ELR (cell line): Measurements from ENCODE around the gene RABGAP1L.
"Not testable (repeated sequence)": the region's sequence is repeated elsewhere in the genome, so short reads cannot be mapped to it uniquely, and the experiment has no call there.

Source experiments
- DNase-seq: peaks from one replicate; pipeline ENCODE4 v3.0.0-alpha.2; 2015; ENCODE audit warnings: low read depth

Gene RABGAP1L

DNA sequence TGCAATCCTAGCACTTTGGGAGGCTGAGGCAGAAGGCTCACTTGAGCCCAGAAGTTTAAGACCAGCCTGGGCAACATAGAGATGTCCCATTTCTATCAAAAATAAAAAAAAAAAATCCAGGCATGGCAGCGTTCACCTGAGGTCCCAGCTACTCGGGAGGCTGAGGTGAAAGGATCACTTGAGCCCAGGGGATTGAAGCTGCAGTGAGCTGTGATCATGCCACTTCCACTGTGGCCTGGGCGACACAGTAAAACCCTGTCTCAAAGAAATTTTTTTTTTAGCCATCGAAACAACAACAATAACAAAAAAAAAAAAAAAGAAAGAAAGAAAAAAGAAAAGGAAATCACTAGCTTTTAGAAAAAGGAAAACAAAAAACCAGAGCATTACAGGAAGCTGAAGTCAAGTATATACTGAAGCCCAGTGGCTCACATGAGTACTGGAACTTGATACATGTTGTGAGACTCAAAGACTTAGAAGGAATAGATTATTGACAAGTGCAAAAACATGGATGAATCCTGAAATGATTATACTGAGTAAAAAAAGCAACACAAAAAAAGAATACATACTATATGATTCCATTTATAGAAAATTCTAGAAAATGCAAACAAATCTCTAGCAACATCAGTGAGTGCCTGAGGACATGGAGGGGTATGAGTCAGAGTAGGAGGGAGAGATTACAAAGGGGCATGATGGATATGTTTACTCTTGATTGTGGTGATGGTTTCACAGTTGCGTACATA is 6.1 kb upstream of the RABGAP1L start:
- peak; percentile 67 for DNase-seq

- DNase-seq, result no peak
Measured at GRCh38 chr1:174153825-174154107, 5.6 kb upstream of the RABGAP1L start.

DNA sequence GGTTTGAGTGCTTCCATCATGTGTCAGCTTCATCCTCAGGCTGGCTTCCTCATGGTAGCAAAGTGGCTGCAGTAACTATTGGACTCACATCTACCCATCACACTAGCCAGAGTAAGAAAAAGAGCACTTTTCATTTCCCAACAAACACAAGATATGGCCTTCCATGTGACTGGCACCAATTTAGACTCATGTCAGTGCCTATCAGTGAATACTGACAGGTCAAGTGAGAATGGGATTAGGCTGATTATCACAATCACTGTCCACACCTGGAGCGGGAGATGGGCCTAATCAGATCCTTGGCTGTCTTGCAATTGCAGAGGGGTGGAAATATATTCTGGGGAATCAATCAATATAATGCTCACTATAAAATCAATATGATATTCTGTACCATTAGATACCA is 2.9 kb upstream of the RABGAP1L start:
- DNase-seq, result no peak

- DNase-seq, result peak; percentile 11
Measured at GRCh38 chr1:174157157-174157806, 2.0 kb upstream of the RABGAP1L start.

- no peak for DNase-seq
Measured at GRCh38 chr1:174158767-174159251, 511 bp upstream of the RABGAP1L start.

DNA sequence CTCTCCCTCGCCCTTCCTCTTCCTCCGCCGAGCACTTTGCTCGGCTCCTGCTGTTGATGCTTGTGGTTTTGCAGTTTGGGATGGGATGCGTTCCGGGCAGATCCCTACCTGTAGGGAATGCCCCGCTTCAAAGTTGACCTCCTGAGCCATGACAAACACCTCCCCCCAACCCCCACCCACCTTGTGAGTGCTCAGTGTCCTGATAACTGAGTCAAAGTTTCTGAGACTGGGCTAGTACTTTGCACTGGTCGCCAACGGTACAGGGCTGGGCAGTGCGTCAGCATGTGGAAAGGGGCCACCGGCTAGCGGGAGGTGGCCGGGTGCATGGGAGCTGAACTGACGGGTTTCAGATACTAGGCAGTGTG is 771 bp downstream of the RABGAP1L start:
- DNase-seq, result peak; percentile 70

DNA sequence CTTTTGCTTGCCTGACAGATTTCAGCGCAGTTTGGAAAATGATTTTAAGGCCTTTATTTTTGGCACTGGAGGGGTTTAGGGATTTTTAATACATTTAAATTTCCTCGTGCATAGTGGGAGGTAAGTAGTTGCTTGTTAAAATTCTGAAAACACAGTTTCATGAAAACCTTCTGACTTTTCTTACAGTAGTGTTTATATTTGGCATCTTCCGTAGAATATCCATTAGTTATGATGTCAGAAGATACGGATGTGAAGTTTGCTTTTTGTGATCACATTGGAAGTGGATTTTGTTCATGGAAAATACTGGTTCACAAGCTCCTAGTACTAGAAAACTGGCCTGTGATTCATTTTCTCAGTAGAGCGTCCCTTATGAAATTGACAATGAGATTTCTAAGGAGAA is 1.3 kb downstream of the RABGAP1L start:
- no peak for DNase-seq

- DNase-seq, result no peak
Measured at GRCh38 chr1:174161813-174162212, 2.5 kb downstream of the RABGAP1L start.

GRCh38 chr1:174164826-174165225 is 5.5 kb downstream of the RABGAP1L start:
- no peak for DNase-seq

DNA sequence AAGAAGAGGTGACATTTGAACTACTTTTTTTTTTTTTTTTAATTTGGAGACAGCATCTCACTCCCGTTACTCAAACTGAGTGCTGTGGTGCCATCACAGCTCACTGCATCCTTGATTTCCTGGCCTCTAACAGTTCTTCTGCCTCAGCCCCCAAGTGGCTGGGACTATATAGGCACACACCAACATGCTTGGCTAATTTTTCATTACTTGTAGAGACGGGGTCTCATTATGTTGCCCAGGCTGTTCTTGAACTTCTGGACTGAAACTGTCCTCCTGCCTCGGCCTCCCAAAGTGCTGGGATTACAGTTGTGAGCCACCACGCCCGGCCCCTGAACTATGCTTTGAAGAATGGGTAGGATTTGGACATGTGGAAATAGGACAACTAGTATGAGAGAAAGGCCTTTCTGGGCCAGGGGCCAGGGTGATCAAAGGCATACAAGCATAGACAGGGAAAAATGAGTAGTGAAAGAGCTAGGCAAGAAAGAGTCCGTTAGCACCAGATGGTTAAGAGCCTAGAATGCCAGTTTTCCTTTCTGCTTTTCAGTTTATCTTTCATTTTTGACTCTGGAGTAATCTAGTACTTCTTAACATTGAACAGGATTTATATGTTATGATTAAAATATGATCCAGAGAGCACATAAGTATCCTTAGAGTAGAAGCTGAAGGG is 6.3 kb downstream of the RABGAP1L start:
- DNase-seq, result no peak

DNA sequence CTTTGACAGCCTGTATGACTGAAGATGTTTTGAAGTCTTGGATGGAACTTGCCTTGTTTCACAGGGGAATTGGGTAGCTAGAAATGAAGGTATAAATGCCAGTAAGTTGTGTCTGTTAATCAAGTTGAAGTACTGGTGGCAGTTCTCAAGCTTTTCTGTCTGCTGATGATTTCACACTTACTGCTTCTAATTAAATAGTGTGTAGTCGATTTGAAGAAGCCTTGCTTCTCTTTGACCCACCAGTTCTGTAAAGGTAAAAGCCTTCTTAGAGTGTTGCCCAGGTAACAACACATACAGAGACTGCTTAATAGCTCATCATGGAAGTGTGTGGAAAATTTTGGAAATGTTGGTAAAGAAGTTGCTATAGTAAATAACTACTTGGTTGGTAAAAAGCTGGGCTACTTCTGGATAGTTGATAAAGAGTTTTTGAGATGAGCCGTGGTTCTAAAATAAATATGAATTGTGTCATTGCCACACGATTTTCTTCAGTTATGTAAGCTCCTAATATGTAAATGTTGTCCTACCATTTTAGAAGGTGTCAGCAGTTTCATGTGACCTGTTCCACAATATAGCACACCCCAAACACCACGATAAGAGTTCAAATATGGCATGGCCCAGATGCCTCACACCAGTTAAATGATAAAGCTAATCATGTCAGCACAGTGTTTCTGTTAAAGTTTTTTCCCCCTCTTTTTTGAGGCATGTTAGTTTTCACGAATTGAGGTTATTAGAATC is 7.4 kb downstream of the RABGAP1L start:
- no peak for DNase-seq

DNA sequence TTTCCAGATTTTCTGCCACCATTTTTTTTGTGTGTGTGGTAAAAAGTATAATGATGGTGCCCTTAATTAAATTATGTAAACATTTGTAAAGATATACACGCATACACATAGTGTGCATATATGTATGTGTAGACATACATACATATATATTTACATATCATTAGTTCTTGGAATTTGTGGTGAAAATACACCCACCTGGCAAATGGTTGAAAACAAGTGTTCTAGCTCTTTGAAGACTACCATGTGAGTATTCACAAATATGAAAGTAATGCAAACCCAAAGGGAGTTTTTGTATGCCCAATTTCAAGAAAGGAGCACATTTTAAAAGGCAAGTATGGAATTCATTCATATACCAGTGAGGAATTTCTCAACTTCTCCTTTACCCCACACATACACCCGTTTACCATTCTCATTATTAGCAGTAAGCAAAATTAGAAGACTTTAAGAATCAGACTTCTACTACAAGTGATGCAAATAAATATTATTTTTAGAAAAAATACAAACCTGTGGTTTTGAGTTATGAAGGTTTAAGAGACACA is 8.0 kb downstream of the RABGAP1L start:
- no peak for DNase-seq

GRCh38 chr1:174169342-174169741 is 10.0 kb downstream of the RABGAP1L start:
- no peak for DNase-seq

DNA sequence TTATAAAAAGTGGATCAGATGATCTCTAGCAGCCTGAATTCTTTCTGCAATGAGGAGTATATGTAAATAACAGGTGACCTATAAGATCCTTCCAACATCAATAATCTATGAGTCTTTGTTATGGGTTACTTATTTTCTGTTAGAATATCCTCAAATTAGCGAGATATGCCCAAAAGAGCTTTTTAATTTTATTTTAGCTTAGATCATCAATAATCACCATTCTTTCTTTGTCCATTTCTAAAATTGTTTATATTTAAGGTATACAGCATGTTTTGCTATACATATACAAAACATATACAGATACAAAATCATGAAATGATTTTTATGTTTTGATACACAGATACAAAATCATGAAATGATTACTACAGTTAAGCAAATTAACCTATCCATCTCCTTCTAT is 11.8 kb downstream of the RABGAP1L start:
- DNase-seq, result no peak

- no peak for DNase-seq
Measured at GRCh38 chr1:174174461-174175329, 15.4 kb downstream of the RABGAP1L start.

DNA sequence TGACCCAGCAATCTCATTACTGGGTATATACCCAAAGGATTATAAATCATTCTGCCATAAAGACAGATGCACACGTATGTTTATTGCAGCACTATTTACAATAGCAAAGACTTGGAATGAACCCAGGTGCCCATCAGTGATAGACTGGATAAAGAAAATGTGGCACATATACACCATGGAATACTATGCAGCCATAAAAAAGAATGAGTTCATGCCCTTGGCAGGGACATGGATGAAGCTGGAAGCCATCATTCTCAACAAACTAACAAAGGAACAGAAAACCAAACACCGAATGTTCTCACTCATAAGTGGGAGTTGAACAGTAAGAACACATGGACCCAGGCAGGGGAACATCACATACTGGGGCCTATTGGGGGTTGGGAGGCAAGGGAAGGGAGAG is 19.1 kb downstream of the RABGAP1L start:
- DNase-seq, result not testable (repeated sequence)

DNA sequence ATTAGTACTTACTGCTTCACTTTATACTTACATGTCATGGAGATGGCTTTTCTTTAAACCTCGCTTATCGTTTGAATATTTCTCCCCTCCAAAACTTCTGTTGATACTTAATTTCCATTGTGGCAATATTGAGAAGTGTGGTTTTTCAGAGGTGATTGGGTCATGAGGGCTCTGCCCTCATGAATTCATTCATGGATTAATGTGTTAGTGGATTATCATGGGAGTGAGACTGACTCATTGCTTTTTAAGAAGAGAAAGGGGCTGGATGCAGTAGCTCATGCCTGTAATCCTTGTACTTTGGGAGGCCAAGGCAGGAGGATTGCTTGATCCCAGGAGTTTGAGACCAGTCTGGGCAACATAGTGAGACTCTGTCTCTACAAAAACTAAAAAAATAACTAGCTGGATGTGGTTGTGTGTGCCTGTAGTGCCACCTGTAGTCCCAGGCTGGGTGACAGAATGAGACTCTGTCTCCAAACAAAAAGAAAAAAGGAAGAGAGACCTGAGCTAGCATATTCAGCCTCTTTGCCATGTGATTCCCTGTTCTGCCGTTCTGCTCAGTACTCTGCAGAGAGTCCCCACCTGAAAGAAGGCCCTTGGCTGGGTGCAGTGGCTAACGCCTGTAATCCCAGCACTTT is 30.2 kb downstream of the RABGAP1L start:
- no peak for DNase-seq

- DNase-seq, result no peak
Measured at GRCh38 chr1:174190691-174191199, 31.4 kb downstream of the RABGAP1L start.

DNA sequence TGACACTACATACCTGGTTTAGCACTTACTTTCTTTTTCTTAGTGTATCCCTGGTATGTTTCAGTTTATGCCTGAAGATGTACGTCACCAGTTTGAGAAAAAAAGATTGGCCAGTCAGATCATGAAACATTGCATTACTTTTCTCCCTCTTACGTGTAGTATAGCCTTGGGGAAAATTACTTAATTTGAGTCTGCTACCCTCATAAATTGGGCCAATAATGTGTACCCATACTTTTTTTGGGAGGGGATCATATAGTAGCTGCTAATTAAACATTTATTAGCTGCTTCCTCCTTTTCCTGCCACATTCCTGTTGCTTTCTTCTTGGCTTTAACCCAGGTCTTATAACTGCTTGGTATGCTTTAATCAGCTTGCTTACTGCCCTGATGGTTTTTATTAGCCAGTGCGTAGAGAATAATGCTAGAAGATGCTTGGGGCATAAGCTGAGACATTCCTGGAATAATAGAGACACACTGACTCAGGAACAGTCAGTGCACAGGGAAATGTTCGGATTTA is 32.1 kb downstream of the RABGAP1L start:
- DNase-seq, result peak; percentile 69

GRCh38 chr1:174194461-174194860 is 35.1 kb downstream of the RABGAP1L start:
- no peak for DNase-seq

DNA sequence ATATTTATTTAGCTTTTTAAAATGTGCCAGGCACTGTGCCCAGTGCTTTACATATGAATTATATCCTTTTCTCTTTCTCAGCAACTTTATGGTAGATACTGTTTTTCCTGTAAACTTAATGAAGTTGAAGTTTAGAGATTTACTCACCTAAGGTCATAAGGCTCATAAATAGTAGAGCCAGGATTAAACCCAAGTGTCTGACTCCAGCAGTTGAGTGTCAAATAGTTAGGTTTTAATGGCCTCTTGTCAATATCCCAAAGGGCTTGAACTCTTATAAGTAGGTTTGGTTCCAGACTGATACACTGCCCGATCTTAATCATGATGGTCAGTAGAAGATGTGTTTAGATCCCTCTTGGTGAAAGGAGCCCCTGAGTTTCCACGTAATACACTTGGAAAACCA is 37.8 kb downstream of the RABGAP1L start:
- no peak for DNase-seq
